ENCODE data around the gene SARS1.

The SARS1 gene

DNA sequence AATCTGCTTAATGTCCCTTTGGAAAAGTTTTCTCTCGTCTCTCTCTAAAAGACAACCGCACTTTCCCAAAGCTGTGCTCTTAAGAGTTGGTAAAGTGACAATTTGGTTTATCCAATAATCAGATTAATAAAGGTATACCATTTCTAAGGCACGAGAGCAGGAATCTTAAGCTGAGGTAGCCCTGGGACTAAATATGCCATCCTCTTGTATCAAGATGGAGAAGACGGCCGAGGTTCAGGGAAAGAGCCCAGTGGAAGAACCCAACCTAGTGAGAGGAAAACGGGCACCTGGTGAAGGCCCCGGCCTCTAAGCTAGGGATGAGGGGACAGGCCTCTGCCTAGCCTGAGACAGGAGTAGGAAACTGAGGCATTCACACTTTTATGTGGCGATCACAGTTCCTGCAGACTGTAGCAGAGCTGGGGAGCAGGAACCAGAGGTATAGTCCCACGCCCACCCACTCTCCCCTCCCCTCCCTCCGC, 334 bp upstream of the SARS1 start:
- TF ChIP-seq EZH2 (IDR thresholded peaks at IDR 0.05; ENCODE audit: borderline replicate concordance, low read depth, low read length, severe bottlenecking) (no peak), CTCF (IDR thresholded peaks at IDR 0.05; ENCODE audit: borderline replicate concordance, extremely low read depth, low read length, poor library complexity, severe bottlenecking) (no peak)
- H3K9ac ChIP-seq (ENCODE audit: low read depth, low read length): peak overlapping the region; percentile 63
- H3K4me1 ChIP-seq (ENCODE audit: insufficient read depth, low read length): peaks cover 32% of the 10 kb centered on the region
- peak overlapping the region in 1 of 2 experiments; percentile 80; a peak in 3 of 4 replicates for H3K4me3 ChIP-seq (ENCODE audit: low read depth in 1 of 2, low read length in 2 of 2)
- no peaks in the 10 kb centered on the region for H3K27me3 ChIP-seq (ENCODE audit: insufficient read depth, low read length, poor library complexity)
- ATAC-seq (ENCODE audit: insufficient read depth, low read depth) (peak; percentile 84; the same call in 2 of the 3 replicates), DNase-seq (no peak)
- H3K36me3 ChIP-seq (ENCODE audit: insufficient read depth, low read length): peaks cover 22% of the 10 kb centered on the region
- H2AFZ ChIP-seq (ENCODE audit: low read depth, low read length): peak overlapping the region; percentile 90
- peaks cover 20% of the 10 kb centered on the region for H4K20me1 ChIP-seq (ENCODE audit: insufficient read depth, low read length)
- H3K4me2 ChIP-seq (ENCODE audit: insufficient read depth, low read length): peak overlapping the region; percentile 90
- H3K27ac ChIP-seq (ENCODE audit: low read length): peak overlapping the region; percentile 85
- H3K9me3 ChIP-seq (ENCODE audit: insufficient read depth, low read length, severe bottlenecking): no peaks in the 10 kb centered on the region
- peaks cover 43% of the 10 kb centered on the region for H3K79me2 ChIP-seq (ENCODE audit: insufficient read depth, low read length)

DNA sequence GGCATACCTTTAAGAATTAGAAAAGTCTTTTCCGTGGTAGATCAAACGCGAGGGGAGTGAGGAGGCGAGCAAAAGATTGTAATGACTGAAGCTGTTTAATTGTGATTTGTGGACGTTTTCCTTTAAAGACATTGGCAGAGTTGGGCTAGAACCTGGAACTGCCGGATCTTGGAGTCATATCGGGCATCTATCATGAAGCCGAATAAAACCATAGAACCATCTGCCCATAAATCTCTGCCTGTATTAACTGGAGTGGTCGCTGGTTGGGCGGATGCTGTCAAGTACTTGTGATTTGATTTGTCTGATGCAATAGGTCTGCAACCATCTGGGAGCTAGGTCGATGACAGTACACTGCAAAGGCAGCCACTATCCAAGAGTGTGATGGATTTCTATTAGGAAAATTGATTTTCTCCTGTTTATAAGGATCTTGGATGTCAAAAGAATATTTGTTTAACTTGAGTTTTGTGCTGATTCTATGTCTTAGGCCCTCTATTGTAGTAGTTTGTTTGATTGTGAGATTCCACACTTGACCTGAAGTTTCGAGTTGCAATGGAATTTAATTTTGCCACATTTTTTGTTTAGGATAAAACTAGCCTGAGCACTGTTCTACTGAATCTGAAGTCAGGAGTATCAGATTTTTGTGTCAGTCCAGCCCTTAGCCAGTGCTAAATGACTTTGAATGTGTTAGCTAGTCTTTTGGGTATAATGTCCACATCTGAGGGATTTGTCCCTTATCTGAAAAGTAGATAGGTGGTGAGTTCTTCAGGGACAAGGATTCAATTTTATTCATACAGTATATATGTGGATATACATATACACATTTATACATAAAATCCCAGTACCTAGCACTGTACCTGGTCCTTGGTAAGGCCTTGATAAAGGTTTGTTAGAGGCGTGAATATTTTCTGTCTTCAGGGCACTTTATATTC, 1.2 kb downstream of the SARS1 start:
- H3K27me3 ChIP-seq (ENCODE audit: insufficient read depth, low read length, poor library complexity): no peaks in the 10 kb centered on the region
- no peak for TF ChIP-seq CTCF (IDR thresholded peaks at IDR 0.05; ENCODE audit: borderline replicate concordance, extremely low read depth, low read length, poor library complexity, severe bottlenecking)
- peaks cover 29% of the 10 kb centered on the region for H4K20me1 ChIP-seq (ENCODE audit: insufficient read depth, low read length)
- ATAC-seq (ENCODE audit: insufficient read depth, low read depth): peak; percentile 67
- H3K27ac ChIP-seq (ENCODE audit: low read length): peak overlapping the region; percentile 85
- H3K9me3 ChIP-seq (ENCODE audit: insufficient read depth, low read length, severe bottlenecking): no peaks in the 10 kb centered on the region
- peak overlapping the region; percentile 90 for H3K4me2 ChIP-seq (ENCODE audit: insufficient read depth, low read length)
- H3K4me3 ChIP-seq (ENCODE audit: low read depth in 1 of 2, low read length in 2 of 2): peak overlapping the region; percentile 57 to 80; a peak in 3 of 4 replicates
- peak overlapping the region; percentile 95 for H2AFZ ChIP-seq (ENCODE audit: low read depth, low read length)
- H3K79me2 ChIP-seq (ENCODE audit: insufficient read depth, low read length): peaks cover 57% of the 10 kb centered on the region
- DNase-seq: peak; percentile 76
- H3K9ac ChIP-seq (ENCODE audit: low read depth, low read length): peak overlapping the region; percentile 63
- H3K4me1 ChIP-seq (ENCODE audit: insufficient read depth, low read length): peaks cover 32% of the 10 kb centered on the region
- H3K36me3 ChIP-seq (ENCODE audit: insufficient read depth, low read length): peaks cover 24% of the 10 kb centered on the region

DNA sequence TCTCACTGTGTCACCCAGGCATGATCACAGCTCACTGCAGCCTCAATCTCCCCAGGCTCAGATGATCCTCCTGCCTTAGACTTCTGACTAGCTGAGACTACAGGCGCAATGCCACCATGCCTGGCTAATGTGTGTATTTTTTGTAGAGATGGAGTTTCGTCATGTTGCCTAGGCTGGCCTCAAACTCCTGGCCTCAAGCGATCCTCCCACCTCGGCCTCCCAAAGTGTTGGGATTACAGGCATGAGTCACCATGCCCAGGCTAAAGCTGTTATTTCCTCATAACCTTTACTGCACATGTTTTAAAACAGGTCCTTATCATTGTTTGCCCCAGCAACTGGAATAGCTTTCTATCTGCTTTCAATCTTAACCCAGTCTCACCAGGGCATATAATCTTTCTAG, 2.9 kb downstream of the SARS1 start:
- Histone ChIP-seq H3K36me3 (ENCODE audit: insufficient read depth, low read length) (peaks cover 30% of the 10 kb centered on the region), H3K79me2 (ENCODE audit: insufficient read depth, low read length) (peaks cover 74% of the 10 kb centered on the region), H3K27me3 (ENCODE audit: insufficient read depth, low read length, poor library complexity) (no peaks in the 10 kb centered on the region), H3K4me1 (ENCODE audit: insufficient read depth, low read length) (peaks cover 32% of the 10 kb centered on the region), H3K27ac (ENCODE audit: low read length) (no peak overlapping the region), H3K4me2 (ENCODE audit: insufficient read depth, low read length) (peak overlapping the region; percentile 90), H4K20me1 (ENCODE audit: insufficient read depth, low read length) (peaks cover 29% of the 10 kb centered on the region), H3K4me3 (ENCODE audit: low read depth in 1 of 2, low read length in 2 of 2) (peak overlapping the region in 1 of 2 experiments; percentile 3; a peak in 1 of 4 replicates), H2AFZ (ENCODE audit: low read depth, low read length) (no peak overlapping the region), H3K9me3 (ENCODE audit: insufficient read depth, low read length, severe bottlenecking) (no peaks in the 10 kb centered on the region), H3K9ac (ENCODE audit: low read depth, low read length) (no peak overlapping the region)
- no peak for DNase-seq
- TF ChIP-seq CTCF (IDR thresholded peaks at IDR 0.05; ENCODE audit: borderline replicate concordance, extremely low read depth, low read length, poor library complexity, severe bottlenecking): no peak
- no peak for TF ChIP-seq EZH2 (IDR thresholded peaks at IDR 0.05; ENCODE audit: borderline replicate concordance, low read depth, low read length, severe bottlenecking)
- ATAC-seq (ENCODE audit: insufficient read depth, low read depth): no peak

Data from DND-41 (cell line).